NCI-H1092 (cell line): ENCODE measurements around the gene CADM2.
A peak's percentile ranks its signal among the peaks of the same experiment; 100 is the strongest.

Experiments used
- DNase-seq: peaks from one replicate; lab custom pipeline; 2025; lab: John Stamatoyannopoulos, UW

Gene CADM2

DNA sequence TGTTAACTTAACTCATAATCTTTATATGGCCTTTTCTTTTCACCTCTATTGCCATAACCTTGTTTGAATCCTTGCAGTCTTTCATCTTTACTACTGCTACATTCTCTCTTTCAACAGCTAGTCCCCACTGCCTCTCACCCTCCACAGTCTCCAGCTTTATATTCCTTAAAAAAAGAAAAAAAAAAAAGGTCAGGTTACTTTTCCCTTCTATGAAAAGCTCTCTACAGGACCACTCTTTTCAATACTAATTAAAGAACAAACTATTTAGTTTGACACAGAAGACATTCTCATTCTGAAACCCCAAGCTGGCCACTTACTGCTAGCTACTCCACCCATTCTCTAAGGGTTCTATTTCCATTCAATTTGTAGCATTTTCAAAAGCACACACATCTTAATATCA, 25.6 kb downstream of the CADM2 start:
- DNase-seq: no peak

DNA sequence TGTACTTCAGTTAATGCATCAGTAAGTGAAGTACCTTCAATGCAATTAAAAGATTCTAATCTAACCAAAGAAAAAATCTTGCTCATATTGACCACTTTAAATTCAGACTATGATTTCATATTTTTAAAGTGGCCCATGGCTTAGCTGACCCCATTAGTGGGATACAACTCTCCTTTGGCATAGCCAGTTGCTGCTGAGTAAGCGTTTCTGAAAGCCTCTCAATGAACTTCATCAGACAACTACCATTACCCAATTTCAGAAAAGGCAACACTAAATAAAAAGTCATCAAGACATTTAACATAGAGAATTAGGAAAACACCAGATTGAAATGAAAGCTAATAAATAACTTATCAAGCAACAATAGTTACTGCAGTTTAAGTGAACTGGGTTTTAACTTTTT, 27.0 kb downstream of the CADM2 start:
- DNase-seq: no peak

DNA sequence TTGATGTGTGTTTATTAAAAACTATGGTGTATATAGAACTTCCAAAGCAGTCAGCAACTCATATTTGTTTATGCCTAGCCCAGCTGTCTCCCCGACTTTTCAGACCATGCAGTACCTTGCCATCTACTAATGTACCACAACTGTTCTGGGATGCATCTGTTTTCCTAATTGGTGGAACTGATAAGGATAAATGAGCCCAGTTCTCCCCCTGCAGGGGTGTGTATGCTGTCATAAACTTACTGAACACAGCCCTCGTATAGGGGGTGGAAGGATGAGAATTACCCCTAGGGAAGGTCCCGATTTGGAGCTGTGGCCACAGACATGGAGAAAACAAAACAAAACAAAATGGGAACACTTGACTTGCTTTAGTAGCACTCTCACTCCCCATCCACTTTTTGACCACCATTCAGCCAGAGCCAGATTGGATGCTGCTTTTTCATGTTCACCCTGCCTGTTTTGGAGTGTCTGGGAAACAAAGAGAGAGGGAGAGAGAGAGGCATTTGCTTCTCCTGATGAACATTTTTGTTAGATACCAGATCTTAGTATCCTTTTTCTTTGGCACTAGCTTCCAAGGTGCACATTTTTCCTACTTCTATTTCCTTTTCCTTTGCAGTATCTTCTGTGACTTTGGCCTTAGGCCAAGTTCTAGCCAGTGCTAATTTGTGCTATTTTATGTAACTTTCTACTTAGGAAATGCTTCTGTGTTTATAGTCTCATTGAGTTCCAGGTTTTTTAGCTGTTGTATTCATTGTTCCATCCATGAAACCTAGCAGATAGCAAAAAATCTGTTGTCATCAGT, 29.1 kb downstream of the CADM2 start:
- DNase-seq: no peak

DNA sequence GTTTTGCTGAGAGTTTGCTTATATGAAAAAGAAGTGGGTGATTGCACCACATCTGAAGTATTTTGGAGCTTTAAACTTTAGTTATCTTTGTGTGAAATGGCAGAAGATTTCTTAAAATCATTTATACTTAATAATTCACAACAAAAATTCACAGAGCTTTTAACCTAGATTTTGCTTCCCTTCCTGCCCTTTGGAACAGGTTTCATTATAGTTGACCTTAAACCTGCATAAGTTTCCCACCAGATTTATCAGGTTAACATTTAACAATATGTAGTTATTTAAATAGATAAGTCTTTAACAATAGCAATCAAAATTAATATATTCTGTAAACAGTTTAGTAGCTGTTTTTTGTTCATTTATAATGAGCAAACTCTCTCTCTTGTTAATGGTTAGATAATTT, 30.3 kb downstream of the CADM2 start:
- DNase-seq: no peak

DNA sequence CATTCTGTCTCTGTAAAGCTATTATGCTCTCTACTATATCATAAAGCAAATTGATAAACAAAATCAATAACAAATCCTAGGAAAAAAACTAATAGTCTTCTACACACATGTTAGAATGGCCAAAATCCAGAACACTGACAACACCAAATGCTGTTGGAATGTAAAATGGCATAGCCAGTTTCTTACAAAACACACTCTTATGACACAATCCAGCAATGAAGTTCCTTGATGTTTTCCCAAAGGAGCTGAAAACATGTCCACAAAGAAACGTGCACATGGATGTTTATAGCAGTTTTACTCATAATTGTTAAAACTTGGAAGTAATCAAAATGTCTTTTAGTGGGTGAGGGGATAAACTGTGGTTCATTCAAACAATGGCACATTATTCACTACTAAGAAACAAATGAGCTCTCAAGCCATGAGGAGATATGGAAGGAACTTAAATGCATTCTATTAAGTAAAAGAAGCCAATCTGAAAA, 32.7 kb downstream of the CADM2 start:
- no peak for DNase-seq

DNA sequence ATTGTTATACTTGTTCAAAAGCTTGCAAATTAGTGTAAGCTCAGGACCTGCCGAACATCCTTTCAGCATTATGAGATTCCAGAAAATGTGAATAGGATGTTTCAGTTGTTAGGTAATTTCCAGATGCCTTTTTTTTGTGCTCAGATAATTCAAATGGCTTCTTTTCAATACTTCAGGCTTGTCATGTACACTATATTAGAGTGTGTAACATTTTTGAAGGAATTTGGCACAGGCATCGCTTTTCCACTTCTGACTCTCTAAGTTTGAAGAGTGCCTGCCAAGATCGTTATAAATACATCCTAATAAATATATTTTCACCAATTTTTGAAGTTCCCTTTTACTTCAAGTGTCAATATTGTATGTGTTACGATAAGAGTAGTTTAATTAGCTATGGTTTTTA, 35.2 kb downstream of the CADM2 start:
- no peak for DNase-seq

DNA sequence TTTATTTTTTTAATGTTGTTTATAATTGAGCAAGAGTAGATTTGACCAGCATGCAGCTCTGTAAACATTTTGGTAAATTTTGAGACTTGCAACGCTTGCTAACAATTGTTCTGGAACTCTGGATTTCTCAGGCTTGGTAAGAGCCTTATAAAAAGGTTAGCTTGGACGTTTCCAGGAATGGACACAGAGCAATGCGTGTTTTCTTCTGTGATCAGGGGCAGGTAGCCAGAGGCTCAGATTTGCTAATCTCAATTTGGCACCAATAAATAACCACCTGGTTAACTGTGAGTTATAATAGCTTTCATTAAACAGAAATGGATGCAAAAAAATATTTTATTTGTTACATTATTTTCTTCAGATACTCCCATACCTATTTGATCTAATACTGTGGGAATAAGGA, 39.8 kb downstream of the CADM2 start:
- no peak for DNase-seq

DNA sequence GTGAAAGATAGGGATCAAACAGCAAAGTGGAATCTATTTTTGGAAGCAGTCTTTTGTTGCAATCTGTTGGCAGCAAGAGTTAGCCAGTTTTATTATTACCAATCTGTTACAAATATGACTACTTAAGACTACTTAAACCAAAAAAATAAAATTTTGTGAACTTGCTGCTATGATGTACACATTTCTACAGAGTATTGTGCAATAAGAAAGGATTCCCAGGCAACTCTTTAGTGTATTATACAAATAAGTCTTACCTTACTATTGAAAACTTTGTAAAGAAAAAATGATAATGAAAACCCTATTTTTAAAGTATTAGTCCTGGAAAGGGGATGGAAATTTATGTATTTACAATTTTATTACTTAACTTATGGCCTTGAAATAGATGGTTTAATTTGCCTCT, 44.7 kb downstream of the CADM2 start:
- no peak for DNase-seq

DNA sequence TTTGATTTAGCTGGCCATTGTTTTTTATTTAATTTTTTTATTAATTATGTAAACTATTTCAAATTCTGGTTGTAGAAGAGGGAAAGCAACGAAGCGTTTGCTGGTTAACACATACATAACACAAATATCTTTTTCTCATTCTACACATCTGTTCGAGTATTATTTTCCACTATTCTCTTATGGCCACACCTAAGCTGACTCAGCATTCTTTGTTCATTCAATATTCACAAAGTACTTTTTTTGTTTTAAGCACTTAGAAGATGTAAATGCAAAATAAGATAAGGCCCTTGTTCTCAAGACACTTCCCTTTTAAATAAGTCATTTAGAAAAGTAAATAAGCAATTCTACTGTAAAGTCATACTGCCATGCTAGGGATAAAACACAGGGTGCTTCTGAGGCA, 45.4 kb downstream of the CADM2 start:
- DNase-seq: no peak

DNA sequence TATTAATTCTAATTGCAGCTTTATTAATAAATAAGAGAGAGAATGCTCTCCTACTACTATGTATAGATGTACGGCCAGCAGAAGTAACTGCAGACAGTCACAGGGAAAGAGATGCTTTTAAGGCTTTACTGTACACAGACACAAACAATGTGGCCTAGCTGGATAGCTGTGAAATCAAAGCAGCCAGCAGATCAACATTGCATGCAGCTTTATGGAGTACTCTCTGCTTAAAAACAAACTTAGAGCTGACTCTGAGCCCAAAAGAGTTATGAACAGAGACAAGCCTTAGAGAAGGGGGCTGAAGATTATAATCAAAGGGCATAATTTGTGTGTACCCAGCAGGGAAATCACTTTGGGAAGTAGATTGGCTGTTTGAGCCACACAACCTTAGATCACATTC, 47.2 kb downstream of the CADM2 start:
- no peak for DNase-seq

DNA sequence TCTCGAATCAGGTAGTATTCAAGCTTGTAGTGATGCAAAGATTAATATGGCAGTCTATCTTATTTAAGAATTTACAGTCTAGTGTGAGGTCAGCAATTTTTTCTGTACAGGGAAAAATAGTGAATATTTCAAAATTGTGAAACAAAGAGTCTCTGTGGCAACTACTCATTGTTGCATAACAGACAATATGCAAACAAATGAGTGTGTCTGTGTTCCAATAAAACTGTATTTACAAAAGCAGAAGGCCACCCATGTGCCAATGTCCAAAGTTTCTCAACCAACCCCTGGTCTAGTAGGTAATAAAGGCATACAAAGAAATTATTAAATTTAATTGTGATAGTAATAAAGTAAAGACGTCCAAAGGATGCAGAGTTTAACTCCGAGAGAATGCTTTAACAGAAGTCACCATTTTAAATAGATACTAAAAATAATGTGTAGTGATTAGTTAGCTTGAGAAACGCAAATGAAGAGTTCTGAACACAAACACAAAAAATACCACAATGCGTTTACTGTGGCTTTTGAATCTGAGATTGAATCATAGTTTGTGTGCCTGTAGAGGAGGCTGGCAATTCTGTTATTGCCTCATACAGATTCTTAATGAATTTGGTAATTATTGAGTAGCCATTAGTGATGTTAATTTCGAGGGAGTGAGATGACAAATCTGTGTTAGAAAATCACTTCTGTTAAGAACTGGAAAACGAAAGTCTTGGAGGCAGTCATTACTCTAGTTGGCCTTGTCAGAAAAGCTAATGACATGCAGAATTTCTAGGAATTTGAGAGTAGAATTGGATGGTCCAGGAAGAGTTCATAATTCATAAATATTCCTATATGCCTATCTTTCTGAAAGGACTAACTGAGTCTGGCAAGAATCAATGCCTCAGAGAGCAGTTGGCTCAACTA, 48.7 kb downstream of the CADM2 start:
- no peak for DNase-seq

DNA sequence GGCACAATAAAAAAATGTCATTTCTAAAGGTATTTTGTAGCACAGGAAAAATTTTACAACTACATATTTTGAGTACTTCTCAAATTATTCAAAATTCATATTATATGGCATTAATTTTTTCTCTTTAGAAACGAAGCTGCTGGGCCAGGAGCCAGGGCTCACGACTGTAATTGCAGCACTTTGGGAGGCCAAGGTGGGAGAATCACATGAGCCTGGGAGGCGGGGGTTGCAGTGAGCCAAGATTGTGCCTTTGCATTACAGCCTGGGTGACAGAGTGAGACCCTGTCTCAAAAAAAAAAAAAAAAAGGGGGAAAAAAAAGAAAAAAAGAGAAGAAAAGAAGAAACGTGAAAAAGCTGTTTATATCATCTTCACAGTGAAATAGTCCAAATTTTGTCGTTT, 62.0 kb downstream of the CADM2 start:
- DNase-seq: no peak

DNA sequence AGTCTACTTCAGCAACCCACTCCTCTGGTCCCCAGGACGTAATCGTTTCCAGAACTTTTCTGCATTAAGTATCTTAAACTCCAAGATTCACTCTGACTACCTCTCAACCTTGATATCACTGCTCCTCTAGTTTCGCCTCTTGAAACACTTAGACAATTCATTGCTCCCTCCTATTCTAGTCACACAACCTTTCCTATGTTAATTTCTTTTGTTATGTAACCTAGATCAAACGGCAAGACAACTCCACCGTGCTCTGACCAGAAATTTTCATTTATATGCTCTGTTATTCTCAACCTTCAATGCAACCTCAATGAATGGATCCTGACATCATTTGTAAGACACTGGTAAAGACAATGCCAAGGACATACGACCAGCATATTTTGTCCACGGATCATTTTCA, 71.3 kb downstream of the CADM2 start:
- DNase-seq: no peak

DNA sequence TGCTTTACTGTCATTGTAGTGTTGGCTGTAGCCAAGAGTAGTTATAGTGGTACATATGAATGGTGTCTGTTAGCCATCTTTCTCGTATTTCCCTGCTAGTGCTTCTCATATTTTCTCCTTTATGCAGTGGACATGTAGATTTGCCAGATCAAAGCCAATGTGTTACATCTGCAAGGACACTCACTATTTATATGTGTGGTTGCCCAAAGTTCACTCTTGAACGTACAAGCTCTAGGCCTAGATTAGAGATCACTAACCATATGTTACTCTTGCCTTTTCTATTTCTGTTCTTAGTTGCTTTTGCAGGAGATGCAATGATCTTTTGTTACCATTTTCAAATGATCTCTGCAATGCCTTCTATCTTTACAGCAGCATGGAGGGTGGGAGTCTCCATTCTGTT, 78.4 kb downstream of the CADM2 start:
- DNase-seq: no peak

DNA sequence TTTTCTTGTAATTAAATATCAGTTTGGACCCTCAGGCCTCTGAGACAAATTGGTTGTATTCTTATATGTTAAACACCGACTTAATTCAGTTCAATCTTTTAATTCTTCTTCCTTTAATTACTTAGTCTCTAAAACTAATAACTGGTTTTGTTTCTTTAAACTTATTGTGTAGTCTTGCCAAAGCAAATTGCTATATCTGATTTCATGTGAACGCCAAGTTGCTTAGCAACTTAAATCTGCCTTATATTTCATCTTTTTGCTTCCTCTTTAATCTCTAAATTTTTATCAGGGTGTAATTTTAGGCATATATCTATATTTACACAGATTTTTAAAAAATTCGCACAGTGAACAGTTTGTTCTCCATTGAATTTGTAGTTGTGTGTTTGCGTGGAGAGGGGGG, 82.2 kb downstream of the CADM2 start:
- DNase-seq: no peak

DNA sequence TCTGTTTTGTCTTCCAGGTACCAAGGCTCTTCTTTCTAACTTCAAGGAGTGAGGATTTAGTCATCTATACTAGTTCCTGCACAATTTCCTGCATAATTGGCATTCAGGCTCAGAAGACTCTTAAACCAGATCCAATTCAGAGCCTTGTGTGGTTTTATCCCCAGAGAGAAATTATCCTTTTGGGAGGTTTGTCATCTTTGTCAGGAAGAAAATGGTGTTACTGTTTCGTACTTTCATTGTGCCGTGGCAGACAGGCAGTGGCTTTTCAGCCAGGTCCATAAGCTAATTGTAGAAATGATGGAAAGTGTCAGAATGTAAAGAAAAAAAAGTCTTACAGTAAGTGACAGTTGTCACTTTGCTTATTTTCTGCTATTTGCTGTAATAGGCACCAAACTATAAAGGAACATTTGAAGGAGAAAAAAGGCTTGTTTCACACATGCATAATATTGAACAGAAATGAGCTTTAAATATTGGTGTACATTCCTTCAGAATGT, 82.8 kb downstream of the CADM2 start:
- DNase-seq: no peak

DNA sequence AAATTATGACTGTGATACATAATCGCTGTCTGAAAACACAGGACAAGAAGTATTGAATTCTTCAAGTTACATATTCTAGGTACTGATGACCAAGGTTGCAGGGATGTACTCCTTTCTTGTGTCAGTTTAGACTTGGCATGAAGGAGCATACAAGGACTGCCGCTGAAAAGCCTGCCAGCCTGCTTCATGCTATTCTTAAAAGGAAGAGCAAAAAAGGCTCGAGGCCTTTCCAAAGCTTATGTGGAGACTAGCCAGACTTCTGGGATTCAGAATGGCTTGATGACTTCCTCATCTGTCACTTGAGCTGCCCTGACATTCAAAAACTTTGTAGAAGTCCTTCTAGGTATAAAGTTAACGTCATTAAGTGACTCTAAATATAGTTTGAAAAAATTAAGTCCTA, 92.0 kb downstream of the CADM2 start:
- no peak for DNase-seq

DNA sequence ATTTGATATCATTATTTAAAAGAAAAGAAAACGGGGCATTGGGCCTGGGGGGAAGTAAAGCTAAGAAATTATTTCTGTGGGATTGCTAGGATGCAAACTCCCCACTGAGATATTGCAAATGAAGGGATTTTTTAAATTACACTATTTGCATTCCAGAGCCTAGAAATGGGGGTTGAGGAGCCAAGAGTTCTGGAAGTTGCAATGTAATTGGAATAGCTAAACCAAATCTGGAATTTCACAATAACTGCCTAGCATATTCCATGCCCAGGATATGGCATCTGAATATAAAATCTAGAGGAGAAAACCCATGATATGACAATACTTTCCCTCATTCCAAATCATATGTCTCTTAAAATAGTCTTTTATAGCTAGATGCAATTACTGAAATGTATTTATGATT, 93.0 kb downstream of the CADM2 start:
- DNase-seq: no peak

DNA sequence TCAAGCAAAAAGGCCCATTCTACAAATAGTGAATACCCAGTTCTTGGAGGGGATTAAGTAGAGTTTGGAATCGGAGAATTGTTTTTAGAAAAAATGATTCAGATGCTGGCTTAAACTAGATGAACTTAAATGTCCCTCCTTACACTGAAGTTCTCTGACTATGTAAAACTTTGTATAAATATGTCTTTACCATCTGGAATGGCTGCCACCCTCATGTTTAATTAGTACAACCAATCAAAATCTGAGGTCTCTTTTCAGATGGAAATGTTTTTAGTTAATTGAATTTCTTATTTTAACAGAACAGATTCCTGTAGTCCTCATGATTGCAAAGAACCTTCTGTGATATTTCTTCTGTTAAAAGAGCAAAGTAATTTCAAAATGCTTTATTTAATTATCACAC, 94.8 kb downstream of the CADM2 start:
- DNase-seq: no peak

DNA sequence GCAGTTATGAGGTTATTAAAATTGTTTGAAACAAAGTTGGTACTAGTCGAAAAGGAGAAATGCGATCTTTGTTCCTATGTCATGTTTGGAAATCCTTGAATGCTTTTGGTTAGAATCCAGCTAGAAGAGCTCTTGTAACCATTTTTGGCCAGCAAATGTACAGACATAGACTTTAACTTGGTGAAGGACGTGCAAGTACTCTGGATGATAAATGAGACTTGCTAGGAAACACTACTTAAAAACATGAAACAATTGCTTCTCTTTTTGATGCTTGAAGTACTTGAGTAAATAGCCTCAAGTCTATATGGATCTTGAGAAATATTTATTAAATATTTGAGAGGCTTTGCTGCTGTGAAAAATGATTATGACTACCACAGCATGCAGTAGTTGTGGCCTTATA, 95.8 kb downstream of the CADM2 start:
- DNase-seq: no peak

DNA sequence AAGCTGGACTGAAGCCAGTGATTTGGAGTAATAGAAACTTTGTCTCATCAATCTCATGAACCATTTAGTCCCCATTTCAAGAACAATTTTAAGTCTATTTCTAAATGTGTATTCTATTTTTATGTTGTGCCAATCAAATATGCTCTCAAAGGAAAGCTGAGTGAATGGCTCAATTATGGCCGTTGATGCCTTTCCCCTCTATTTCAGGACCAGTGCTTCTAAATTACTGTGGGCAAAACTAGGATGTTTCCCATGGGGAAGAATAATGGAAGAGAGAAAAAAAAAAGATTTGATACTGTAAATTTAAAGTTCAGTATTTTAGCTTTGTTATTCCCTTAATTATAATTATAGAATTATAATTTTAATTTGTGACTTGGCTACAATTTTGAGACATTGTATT, 110.1 kb downstream of the CADM2 start:
- DNase-seq: no peak

DNA sequence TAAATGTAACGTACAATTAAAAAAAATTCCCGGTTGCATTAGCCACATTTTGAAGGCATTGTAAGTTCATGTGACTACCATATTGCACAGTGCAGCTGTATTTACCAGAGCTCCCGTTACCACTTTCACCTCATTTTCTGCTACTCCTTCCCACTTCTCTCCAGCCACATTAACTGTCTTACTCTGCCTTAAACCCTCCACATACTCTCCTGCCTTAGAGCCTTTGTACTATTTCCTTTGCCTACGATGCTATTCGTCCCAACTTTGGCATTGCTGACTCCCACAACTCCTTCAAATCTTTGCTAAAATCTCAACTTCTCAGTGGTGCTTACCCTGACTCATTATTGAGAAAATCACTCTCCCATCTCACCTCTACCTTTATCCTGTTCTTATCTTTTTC, 115.2 kb downstream of the CADM2 start:
- DNase-seq: peak; percentile 13

DNA sequence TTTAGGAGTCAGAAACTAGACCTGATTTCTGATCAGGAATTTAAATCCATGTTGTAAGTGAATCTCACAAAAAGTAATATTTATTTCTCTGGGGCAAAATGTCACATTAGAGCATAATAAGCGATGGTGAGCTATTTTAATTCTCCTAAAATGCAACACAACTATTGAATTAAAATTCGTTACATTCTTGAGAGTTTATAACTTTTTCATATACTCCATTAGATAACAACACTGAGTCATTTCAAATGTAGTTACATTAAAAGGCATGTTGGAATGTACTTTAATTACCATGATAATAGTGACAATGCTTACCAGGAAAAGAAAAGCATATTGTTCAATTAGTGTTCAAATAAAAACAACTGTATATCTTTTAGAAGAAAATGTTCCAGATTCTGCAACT, 116.9 kb downstream of the CADM2 start:
- DNase-seq: no peak
